Suprapubic skin (tissue), 4 donors: Measurements from ENCODE around the gene INPP5E.

ENCODE experiments used
- EP300 ChIP-seq: sonication (generic); formaldehyde crosslinking; IDR thresholded peaks from one replicate; pipeline ENCODE4 v1.6.1; 2017; ENCODE audit warnings: antibody characterized with exemption
- POLR2A ChIP-seq, 2 donors: fragments of 450-650 bp; IDR thresholded peaks; one replicate each; pipeline ENCODE4 v1.6.1; 2017; ENCODE audit warnings: antibody characterized with exemption in 2 of 2, mild to moderate bottlenecking in 2 of 2, moderate library complexity in 2 of 2
- POLR2AphosphoS5 ChIP-seq, 3 donors: sonication (generic); formaldehyde crosslinking; IDR thresholded peaks; one replicate each; pipeline ENCODE4 v1.6.1; 2017; ENCODE audit warnings: antibody characterized with exemption in 3 of 3
- TF ChIP-seq, protein P1 (sequence below), 2 donors: fragments of 200-600 bp in 1 of 2; fragments of 450-650 bp in 1 of 2; sonication (generic) in 1 of 2; IDR thresholded peaks; one replicate each; pipeline ENCODE4 v1.5.1; 2016 to 2019; ENCODE audit warnings: antibody characterized with exemption in 2 of 2, mild to moderate bottlenecking in 1 of 2, moderate library complexity in 1 of 2

DNA sequence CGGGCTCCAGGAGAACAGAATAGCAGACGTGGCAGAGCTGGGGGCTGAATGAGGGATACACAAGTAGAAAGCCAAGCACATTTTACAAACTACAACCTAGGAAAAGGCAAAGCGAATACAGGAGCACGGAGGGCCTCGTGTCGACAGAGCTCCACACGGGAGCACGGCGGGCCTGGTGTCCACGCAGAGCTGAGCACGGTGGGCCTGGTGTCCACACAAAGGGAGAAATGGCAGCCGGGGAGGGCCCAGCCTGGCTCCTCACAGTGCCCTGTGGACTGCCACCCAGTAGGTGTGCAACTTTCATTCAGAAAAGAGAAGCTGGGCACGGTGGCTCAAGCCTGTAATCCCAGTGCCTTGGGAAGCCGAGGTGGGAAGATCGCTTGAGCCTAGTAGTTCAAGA is 3.4 kb upstream of the INPP5E start:
- TF ChIP-seq, protein P1, sequence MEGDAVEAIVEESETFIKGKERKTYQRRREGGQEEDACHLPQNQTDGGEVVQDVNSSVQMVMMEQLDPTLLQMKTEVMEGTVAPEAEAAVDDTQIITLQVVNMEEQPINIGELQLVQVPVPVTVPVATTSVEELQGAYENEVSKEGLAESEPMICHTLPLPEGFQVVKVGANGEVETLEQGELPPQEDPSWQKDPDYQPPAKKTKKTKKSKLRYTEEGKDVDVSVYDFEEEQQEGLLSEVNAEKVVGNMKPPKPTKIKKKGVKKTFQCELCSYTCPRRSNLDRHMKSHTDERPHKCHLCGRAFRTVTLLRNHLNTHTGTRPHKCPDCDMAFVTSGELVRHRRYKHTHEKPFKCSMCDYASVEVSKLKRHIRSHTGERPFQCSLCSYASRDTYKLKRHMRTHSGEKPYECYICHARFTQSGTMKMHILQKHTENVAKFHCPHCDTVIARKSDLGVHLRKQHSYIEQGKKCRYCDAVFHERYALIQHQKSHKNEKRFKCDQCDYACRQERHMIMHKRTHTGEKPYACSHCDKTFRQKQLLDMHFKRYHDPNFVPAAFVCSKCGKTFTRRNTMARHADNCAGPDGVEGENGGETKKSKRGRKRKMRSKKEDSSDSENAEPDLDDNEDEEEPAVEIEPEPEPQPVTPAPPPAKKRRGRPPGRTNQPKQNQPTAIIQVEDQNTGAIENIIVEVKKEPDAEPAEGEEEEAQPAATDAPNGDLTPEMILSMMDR (IDR thresholded peaks at IDR 0.05) = no peak
- TF ChIP-seq POLR2AphosphoS5 (IDR thresholded peaks at IDR 0.05) (no peak), EP300 (no peak), POLR2A (IDR thresholded peaks at IDR 0.05) (no peak)
